Measurements from ENCODE around the gene SFT2D3. TPM values are rescaled to one million over a fixed set of nuclear protein-coding genes. Genes with fewer than 3 reads are reported as not detected.

SFT2D3 gene
- total RNA-seq, 1 experiment from 2014 or later: 4.7 TPM

DNA sequence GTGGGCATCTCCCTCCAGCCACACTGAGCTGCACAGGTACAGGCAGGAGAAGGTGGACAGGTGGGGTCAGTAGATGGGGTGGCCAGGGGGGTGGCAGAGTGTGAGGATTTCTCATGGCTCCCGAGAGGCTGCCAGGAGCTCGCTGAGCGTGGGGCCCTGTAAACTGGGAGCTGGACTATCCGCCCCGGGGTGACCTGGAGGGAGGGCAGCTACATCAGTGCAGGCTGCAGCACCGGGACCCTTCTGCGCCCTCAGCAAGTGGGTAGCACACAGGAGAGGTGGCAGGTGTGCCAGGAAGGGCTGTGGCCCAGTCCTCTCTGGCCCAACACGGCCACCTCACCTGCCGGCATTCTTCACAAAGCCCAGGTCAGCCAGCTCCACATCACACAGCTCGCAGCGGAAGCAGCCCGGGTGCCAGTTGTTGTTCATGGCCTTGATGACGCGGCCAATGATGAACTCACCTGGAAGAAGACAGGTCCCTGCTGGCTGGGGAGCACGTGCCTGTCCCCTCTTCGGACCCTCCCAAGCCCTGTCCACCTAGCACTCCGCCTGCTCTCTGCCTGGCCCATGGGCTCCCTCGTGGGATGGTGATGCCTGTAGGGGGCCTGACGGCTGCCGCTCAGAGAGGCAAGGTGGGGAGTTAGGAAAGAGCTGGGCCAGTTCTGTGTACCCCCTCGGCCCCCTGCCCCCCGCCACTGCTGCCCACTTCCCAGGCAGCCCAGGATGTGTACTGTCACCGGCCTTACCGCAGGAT lies 47.0 kb upstream of the SFT2D3 start:
- Histone ChIP-seq H2BK12ac (ENCODE audit: insufficient read length, low read depth, low read length) (no peak overlapping the region), H2BK120ac (ENCODE audit: low read depth, low read length, poor library complexity, severe bottlenecking) (no peak overlapping the region), H2BK15ac (ENCODE audit: low read depth, low read length) (no peak overlapping the region), H4K8ac (replicated peaks; ENCODE audit: insufficient read length, low read depth, low read length) (no peak overlapping the region), H2AFZ (ENCODE audit: low read length) (no peak overlapping the region), H3K4me2 (ENCODE audit: insufficient read depth, insufficient read length, low read length) (no peak overlapping the region), H3K9me3 (ENCODE audit: control insufficient read depth, low read depth, low read length) (no peaks in the 10 kb centered on the region), H3K14ac (ENCODE audit: insufficient read depth, low read length) (0 out of 2 replicates have a peak overlapping the region, but pooled peaks have one; percentile 18), H3T11ph (ENCODE audit: low read length) (no peak overlapping the region), H3K27me3 (ENCODE audit: insufficient read depth, low read length) (no peaks in the 10 kb centered on the region), H3K9ac (ENCODE audit: extremely low read depth, insufficient read length, low read length) (no peak overlapping the region), H3K4ac (ENCODE audit: low read depth, low read length) (no peak overlapping the region), H3K23ac (ENCODE audit: insufficient read length, low read depth, low read length) (no peak overlapping the region), H3K23me2 (ENCODE audit: insufficient read length, low read depth, low read length, poor library complexity, severe bottlenecking) (peaks cover 4% of the 10 kb centered on the region), H2BK5ac (ENCODE audit: insufficient read length, low read length) (no peak overlapping the region), H4K20me1 (ENCODE audit: control insufficient read depth, insufficient read depth, insufficient read length) (no peaks in the 10 kb centered on the region), H2BK20ac (ENCODE audit: low read depth, low read length, poor library complexity, severe bottlenecking) (no peak overlapping the region), H4K5ac (ENCODE audit: insufficient read length, low read depth, low read length) (no peak overlapping the region), H3K56ac (ENCODE audit: insufficient read length, low read depth, low read length) (no peak overlapping the region), H4K91ac (ENCODE audit: insufficient read length, low read depth, low read length) (no peak overlapping the region), H3K27ac (ENCODE audit: insufficient read length, low read depth, low read length) (no peak overlapping the region), H2AK5ac (ENCODE audit: insufficient read length, low read length) (no peak overlapping the region), H3K79me1 (ENCODE audit: insufficient read depth, low read depth, low read length, poor library complexity, severe bottlenecking) (no peaks in the 10 kb centered on the region), H3K18ac (ENCODE audit: insufficient read length, low read depth, low read length) (no peak overlapping the region), H3K79me2 (ENCODE audit: insufficient read depth, low read length) (no peaks in the 10 kb centered on the region), H3K4me1 (ENCODE audit: insufficient read depth, low read length) (no peaks in the 10 kb centered on the region)
- Mint-ChIP-seq H3K36me3 (ENCODE audit: insufficient read depth in 1 of 3, low read depth in 3 of 3) (no peaks in the 10 kb centered on the region), H3K27ac (no peak overlapping the region), H3K9me3 (no peaks in the 10 kb centered on the region), H3K4me1 (peaks cover 11 to 20% of the 10 kb centered on the region in 2 experiments), H3K27me3 (ENCODE audit: low read depth) (peaks cover 5% of the 10 kb centered on the region), H3K4me3 (no peak overlapping the region)
- TF ChIP-seq CTCF (conservative IDR thresholded peaks at IDR 0.05): no peak
- DNase-seq: no peak
- WGBS (ENCODE audit: extremely low coverage, insufficient read length, low lambda C conversion rate): no CpG with 5 or more reads among the region's 24 CpGs

Data from H9 (cell line).